ENCODE measurements around the gene AKR1C3.
"Not testable (repeated sequence)": the region's sequence is repeated elsewhere in the genome, so short reads cannot be mapped to it uniquely, and the experiment has no call there.

Gene AKR1C3

DNA sequence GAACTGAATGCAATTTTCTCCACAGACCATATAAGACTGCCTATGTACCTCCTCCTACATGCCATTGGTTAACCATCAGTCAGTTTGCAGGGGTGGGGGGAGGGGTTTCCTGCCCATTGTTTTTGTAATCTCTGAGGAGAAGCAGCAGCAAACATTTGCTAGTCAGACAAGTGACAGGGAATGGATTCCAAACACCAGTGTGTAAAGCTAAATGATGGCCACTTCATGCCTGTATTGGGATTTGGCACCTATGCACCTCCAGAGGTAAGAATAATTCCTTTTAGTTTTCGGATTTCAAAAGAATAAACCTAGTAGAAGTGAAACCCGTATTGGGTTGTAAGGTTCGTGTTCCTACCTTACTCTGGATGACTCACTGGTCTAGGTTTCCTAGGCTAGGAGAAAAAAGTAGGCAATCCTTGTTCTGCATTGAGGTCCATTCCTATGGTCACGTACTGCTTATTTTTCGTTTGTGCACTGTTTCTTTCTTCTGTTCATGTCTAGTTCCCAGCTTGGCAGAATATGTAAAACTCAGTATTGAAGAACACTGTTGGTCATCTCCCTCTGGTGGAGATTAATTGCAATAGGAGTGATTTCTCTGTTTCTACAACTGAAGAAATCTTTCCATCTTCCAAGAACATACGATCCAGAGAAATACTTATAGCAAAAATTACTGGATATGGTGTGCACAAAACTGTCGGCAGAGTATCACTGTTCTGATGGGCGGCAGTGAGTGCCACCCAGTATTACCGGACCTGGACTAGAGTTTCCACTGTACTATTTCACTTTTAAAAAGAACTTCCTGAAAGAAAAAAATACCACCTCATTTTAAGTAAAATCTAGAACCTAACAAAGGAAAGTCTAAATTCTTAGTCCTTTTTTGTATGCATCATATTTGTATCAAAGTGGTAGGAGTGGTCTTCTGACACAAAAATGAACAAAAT lies at the start of gene AKR1C3:
Gene AKR1C3 (plus strand): TSS at position 150 of the 941 bp plus-strand sequence. CDS start 31 bp downstream, at position 181.
- TF ChIP-seq POLR2A (IDR thresholded peaks at IDR 0.05; ENCODE audit: extremely low read depth, insufficient read length), result no peak
- TF ChIP-seq, protein P1, sequence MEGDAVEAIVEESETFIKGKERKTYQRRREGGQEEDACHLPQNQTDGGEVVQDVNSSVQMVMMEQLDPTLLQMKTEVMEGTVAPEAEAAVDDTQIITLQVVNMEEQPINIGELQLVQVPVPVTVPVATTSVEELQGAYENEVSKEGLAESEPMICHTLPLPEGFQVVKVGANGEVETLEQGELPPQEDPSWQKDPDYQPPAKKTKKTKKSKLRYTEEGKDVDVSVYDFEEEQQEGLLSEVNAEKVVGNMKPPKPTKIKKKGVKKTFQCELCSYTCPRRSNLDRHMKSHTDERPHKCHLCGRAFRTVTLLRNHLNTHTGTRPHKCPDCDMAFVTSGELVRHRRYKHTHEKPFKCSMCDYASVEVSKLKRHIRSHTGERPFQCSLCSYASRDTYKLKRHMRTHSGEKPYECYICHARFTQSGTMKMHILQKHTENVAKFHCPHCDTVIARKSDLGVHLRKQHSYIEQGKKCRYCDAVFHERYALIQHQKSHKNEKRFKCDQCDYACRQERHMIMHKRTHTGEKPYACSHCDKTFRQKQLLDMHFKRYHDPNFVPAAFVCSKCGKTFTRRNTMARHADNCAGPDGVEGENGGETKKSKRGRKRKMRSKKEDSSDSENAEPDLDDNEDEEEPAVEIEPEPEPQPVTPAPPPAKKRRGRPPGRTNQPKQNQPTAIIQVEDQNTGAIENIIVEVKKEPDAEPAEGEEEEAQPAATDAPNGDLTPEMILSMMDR (IDR thresholded peaks at IDR 0.05; ENCODE audit: low read depth, low read length), result peak; percentile 12
- DNase-seq (ENCODE audit: low read depth), result peak; percentile 51
- peak within 1 kb of the TSS; percentile 39 for H3K4me3 ChIP-seq (ENCODE audit: low read depth, low read length)

DNA sequence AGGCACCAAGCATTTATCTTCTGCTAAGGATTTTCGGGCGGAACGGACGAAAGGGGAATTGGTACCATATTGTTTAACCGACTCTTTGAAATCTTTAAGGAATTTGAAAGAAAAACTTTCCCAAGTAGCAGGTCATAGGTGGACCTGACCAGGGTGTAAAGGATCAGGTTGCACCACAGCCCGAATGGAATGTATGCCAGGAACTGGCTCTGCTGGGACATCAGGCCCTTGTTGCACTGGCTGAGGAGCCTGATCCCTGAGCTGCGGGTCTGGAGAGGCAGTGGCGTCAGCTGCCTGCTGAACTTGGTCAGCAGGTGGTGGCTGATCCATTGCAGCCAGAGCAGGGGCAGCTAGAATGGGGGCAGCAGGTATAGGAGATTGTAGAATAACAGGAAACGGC lies 49.1 kb upstream of the AKR1C3 start:
- no peak overlapping the region for H3K4me3 ChIP-seq (ENCODE audit: low read depth, low read length)
- DNase-seq (ENCODE audit: low read depth), result no peak
- TF ChIP-seq, protein P2, sequence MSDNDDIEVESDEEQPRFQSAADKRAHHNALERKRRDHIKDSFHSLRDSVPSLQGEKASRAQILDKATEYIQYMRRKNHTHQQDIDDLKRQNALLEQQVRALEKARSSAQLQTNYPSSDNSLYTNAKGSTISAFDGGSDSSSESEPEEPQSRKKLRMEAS (IDR thresholded peaks at IDR 0.05; ENCODE audit: low read depth, low read length), result no peak
- TF ChIP-seq, protein P1 (IDR thresholded peaks at IDR 0.05; ENCODE audit: low read depth, low read length), result no peak
- TF ChIP-seq POLR2A (IDR thresholded peaks at IDR 0.05; ENCODE audit: extremely low read depth, insufficient read length) (no peak), MYC (IDR thresholded peaks at IDR 0.05; ENCODE audit: low read depth, low read length) (no peak)

DNA sequence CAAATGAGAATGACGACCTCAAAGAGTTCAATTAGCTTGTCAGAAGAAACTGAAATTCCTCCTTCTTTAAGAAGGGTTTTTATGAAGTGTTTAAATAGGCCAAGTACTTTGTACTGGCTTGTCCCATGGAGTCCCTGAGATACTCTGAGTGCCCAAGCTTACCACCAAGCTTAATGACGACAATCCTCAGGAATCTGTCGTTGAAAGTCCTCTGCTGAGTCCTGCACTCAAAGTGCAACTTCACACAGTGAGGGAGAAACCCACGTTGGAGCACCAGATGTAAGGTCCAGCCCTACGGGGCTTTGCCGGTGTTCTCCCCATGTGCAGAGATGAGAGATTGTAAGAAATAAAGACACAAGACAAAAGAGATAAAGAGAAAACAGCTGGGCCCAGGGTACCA lies 47.8 kb upstream of the AKR1C3 start:
- TF ChIP-seq, protein P2 (IDR thresholded peaks at IDR 0.05; ENCODE audit: low read depth, low read length), result no peak
- TF ChIP-seq POLR2A (IDR thresholded peaks at IDR 0.05; ENCODE audit: extremely low read depth, insufficient read length) (no peak), MYC (IDR thresholded peaks at IDR 0.05; ENCODE audit: low read depth, low read length) (no peak)
- TF ChIP-seq, protein P1 (IDR thresholded peaks at IDR 0.05; ENCODE audit: low read depth, low read length), result no peak
- no peak overlapping the region for H3K4me3 ChIP-seq (ENCODE audit: low read depth, low read length)
- no peak for DNase-seq (ENCODE audit: low read depth)

DNA sequence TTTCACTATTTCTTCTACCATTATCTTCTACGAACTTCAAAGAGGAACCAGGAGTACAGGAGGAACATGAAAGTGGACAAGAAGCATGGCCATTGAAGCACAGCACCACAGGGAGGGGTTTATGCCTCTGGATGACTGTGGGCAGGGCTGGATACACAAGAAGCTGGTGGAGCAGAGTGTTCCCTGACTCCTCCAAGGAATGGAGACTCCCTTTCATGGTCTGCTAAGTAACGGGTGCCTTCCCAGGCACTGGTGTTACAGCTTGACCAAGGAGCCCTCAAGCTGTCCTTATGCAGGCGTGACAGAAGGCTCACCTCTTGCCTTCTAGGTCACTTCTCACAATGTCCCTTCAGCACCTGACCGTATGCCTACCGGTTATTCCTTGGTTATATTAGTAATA lies 47.2 kb upstream of the AKR1C3 start:
- not testable (repeated sequence) for H3K4me3 ChIP-seq (ENCODE audit: low read depth, low read length); DNase-seq (ENCODE audit: low read depth)

DNA sequence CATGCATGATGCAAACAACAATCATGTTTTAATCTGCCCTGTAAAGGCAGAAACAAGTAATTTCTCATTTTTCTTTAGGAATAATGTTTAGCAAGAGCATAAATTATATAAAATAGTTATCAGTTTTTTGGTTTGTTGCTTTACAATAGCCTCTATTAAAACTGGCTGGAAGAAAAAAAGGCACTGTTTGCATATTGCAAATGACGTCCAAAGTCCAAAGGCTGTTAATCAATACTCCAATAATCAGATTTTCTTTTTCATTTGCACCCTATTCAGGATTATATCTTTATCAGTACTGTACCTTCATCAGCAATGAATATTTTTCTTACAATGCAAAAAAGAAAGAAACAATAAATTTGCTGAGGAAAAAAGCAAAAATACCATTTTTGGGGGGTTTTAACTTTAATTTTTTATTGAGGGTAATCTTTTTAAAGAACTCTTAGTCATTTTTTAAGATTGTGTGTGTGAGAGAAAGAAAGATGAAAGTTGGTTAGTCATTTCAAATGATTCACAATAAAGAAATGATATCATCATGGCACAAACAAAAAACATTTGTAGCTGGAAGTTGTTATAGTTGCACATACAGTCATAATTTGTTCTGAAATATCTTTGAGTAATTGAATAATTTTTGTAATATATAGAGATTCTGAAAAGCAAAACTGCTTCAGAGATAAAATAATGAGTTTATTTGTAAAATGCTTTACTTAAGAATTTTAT lies 46.1 kb upstream of the AKR1C3 start:
- DNase-seq (ENCODE audit: low read depth), result no peak
- no peak overlapping the region for H3K4me3 ChIP-seq (ENCODE audit: low read depth, low read length)
- TF ChIP-seq, protein P2 (IDR thresholded peaks at IDR 0.05; ENCODE audit: low read depth, low read length), result no peak
- TF ChIP-seq, protein P1 (IDR thresholded peaks at IDR 0.05; ENCODE audit: low read depth, low read length), result no peak
- TF ChIP-seq POLR2A (IDR thresholded peaks at IDR 0.05; ENCODE audit: extremely low read depth, insufficient read length), result no peak
- no peak for TF ChIP-seq MYC (IDR thresholded peaks at IDR 0.05; ENCODE audit: low read depth, low read length)

DNA sequence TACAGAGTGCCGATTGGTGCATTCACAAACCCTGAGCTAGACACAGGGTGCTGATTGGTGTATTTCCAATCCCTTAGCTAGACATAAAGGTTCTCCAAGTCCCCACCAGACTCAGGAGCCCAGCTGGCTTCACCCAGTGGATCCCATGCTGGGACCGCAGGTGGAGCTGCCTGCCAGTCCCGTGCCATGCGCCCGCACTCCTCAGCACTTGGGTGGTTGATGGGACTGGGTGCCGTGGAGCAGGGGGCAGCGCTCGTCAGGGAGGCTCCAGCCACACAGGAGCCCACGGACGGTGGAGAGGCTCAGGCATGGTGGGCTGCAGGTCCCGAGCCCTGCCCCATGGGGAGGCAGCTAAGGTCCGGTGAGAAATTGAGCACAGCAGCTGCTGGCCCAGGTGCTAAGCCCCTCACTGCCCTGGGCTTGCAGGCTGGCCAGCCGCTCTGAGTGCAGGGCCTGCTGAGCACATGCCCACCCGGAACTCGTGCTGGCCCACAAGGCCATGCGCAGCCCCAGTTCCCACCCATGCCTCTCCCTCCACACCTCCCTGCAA lies 41.2 kb upstream of the AKR1C3 start:
- not testable (repeated sequence) for H3K4me3 ChIP-seq (ENCODE audit: low read depth, low read length)

DNA sequence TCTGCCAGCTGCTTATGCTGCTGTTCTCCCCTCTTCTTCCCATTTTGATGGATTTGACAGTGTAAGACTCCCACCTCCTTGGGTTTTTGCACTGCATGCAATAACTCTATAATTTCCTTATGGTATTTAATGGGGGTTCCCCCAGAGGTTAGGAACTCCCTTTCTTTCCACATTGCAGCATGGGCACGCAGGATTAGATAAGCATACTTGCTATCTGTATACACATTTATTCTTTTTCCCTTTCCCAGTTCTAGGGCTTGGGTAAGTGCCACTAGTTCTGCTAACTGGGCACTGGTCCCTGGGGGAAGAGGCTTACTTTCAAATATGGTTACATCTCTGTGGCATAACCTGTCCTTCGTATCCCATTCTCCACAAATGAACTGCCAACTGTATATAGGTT lies 39.4 kb upstream of the AKR1C3 start:
- DNase-seq (ENCODE audit: low read depth), result not testable (repeated sequence)

More for the DNA sequence above, 41.2 kb upstream of the AKR1C3 start:
- DNase-seq (ENCODE audit: low read depth), result not testable (repeated sequence)

DNA sequence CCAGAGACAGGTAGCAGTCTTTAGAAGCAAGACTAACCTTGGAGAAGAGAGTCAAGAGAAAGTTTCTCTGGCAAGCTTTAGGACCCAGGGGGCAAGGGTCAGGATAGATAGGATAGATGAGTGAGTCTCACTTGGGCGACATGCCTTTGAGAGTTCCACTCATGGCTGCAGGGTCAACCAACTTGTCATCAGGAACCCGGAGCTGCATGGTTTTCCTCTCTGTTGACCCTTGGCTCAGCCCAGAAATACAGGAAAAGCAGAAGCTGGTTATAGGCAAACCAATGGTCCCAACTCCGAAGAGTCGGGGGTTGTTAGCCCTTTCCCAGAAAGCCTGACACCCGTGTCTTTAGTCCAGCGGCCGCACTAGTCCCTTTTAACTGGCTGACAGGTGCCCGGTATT lies 34.9 kb upstream of the AKR1C3 start:
- not testable (repeated sequence) for H3K4me3 ChIP-seq (ENCODE audit: low read depth, low read length); DNase-seq (ENCODE audit: low read depth)

More for the DNA sequence above, 39.4 kb upstream of the AKR1C3 start:
- H3K4me3 ChIP-seq (ENCODE audit: low read depth, low read length), result not testable (repeated sequence)

DNA sequence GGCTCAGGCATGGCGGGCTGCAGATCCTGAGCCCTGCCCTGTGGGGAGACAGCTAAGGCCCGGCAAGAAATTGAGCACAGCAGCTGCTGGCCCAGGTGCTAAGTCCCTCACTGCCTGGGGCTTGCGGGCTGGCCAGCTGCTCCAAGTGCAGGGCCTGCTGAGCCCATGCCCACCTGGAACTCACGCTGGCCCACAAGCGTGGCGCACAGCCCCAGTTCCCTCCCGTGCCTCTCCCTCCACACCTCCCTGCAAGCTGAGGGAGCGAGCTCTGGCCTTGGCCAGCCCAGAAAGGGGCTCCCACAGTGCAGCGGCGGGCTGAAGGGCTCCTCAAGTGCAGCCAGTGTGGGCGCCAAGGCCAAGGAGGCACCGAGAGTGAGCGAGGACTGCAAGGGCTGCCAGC lies 33.4 kb upstream of the AKR1C3 start:
- not testable (repeated sequence) for H3K4me3 ChIP-seq (ENCODE audit: low read depth, low read length); DNase-seq (ENCODE audit: low read depth)

Data from NB4 (cell line).